GM23338 (cell line): Measurements from ENCODE around the gene DOCK4. TPM values are rescaled to one million over a fixed set of nuclear protein-coding genes. Genes with fewer than 3 reads are reported as not detected.

ENCODE experiments used
- ATAC-seq: fragments of 200-7000 bp; cut with Tn5 transposase; 3 replicates; pipeline ENCODE4 v1.9.1; 2020
- DNase-seq: peaks from one replicate; pipeline ENCODE4 v3.0.0-alpha.2; 2015; ENCODE audit warnings: low spot score
- H2AFZ ChIP-seq: fragments of 200-600 bp; sonication (generic); 2 replicates; pipeline ENCODE4 v1.8.0; 2016; ENCODE audit warnings: antibody characterized with exemption, mild to moderate bottlenecking, moderate library complexity
- H3F3A ChIP-seq: fragments of 200-600 bp; sonication (generic); replicated peaks from 2 replicates; pipeline ENCODE4 v1.8.0; 2017; ENCODE audit warnings: antibody characterized with exemption, mixed run types, low read depth
- H3K27ac ChIP-seq: fragments of 200-600 bp; sonication (generic); 2 replicates; pipeline ENCODE4 v1.6.1; 2016; ENCODE audit warnings: low read depth
- H3K27me3 ChIP-seq: fragments of 200-600 bp; sonication (generic); 2 replicates; pipeline ENCODE4 v1.8.0; 2016; ENCODE audit warnings: mild to moderate bottlenecking, mixed run types, moderate library complexity; ENCODE audit not compliant: insufficient read depth
- H3K36me3 ChIP-seq: fragments of 200-600 bp; sonication (generic); 2 replicates; pipeline ENCODE4 v1.8.0; 2016; ENCODE audit warnings: mild to moderate bottlenecking; ENCODE audit not compliant: insufficient read depth
- H3K4me1 ChIP-seq: fragments of 200-600 bp; sonication (generic); 2 replicates; pipeline ENCODE4 v1.8.0; 2016; ENCODE audit warnings: mild to moderate bottlenecking, moderate library complexity; ENCODE audit not compliant: insufficient read depth
- H3K4me2 ChIP-seq: fragments of 200-600 bp; sonication (generic); 2 replicates; pipeline ENCODE4 v1.7.1; 2017; ENCODE audit warnings: mixed run types
- H3K4me3 ChIP-seq: fragments of 200-600 bp; sonication (generic); 2 replicates; pipeline ENCODE4 v1.6.1; 2016; ENCODE audit warnings: mixed run types
- H3K79me2 ChIP-seq: fragments of 200-600 bp; sonication (generic); replicated peaks from 2 replicates; pipeline ENCODE4 v1.8.0; 2017; ENCODE audit warnings: mild to moderate bottlenecking; ENCODE audit not compliant: insufficient read depth
- H3K9me2 ChIP-seq: fragments of 200-600 bp; sonication (generic); 2 replicates; pipeline ENCODE4 v1.8.0; 2017; ENCODE audit not compliant: insufficient read depth
- H4K20me1 ChIP-seq: fragments of 200-600 bp; sonication (generic); replicated peaks from 2 replicates; pipeline ENCODE4 v1.8.0; 2017; ENCODE audit warnings: mild to moderate bottlenecking; ENCODE audit not compliant: insufficient read depth
- H3K27ac Mint-ChIP-seq: 2 replicates; pipeline ENCODE4 v1.8.0; 2020; ENCODE audit warnings: inconsistent platforms, mild to moderate bottlenecking, moderate library complexity, mixed read lengths
- H3K27me3 Mint-ChIP-seq: 3 replicates; pipeline ENCODE4 v1.8.0; 2022; ENCODE audit warnings: low read depth, mild to moderate bottlenecking, moderate library complexity, mixed read lengths, inconsistent platforms; ENCODE audit not compliant: insufficient read depth, poor library complexity
- H3K36me3 Mint-ChIP-seq: 3 replicates; pipeline ENCODE4 v1.8.0; 2021; ENCODE audit warnings: low read depth, mild to moderate bottlenecking, inconsistent platforms, moderate library complexity, mixed read lengths
- H3K4me1 Mint-ChIP-seq: 3 replicates; pipeline ENCODE4 v1.8.0; 2020; ENCODE audit warnings: mild to moderate bottlenecking, inconsistent platforms, mixed read lengths
- H3K4me3 Mint-ChIP-seq: 3 replicates; pipeline ENCODE4 v1.8.0; 2021; ENCODE audit warnings: moderate library complexity, mild to moderate bottlenecking, inconsistent platforms, mixed read lengths
- H3K9me3 Mint-ChIP-seq: 3 replicates; pipeline ENCODE4 v1.8.0; 2020; ENCODE audit warnings: moderate library complexity, mild to moderate bottlenecking, inconsistent platforms, mixed read lengths
- CREB1 ChIP-seq: fragments of 250-450 bp; sonication (Bioruptor Pico); IDR thresholded peaks from 2 replicates; pipeline ENCODE4 v1.5.0; 2020; ENCODE audit warnings: low read depth, mild to moderate bottlenecking, moderate library complexity
- EZH2 ChIP-seq: fragments of 200-600 bp; sonication (generic); IDR thresholded peaks from one replicate; pipeline ENCODE4 v1.8.0; 2017; ENCODE audit warnings: antibody characterized with exemption, mild to moderate bottlenecking, low read depth; ENCODE audit not compliant: unreplicated experiment
- STAT1 ChIP-seq: IDR thresholded peaks from one replicate; pipeline ENCODE4 v1.6.1; 2016; ENCODE audit warnings: antibody characterized with exemption; ENCODE audit not compliant: unreplicated experiment
- polyA plus RNA-seq: library from polyadenylated mRNA; unstranded; fragments of >200 nt; fragmentation: Nextera tagmentation; extraction: Ambion mirVana; gene quantifications from 2 replicates; pipeline ENCODE4 v1.2.1, GENCODE V29; 2016
- total RNA-seq: library from RNA; depleted of rRNA; stranded (reverse); fragments of >200 nt; shearing (Covaris generic); gene quantifications from 2 replicates; pipeline ENCODE4 v1.2.3, GENCODE V29; 2014
- TF ChIP-seq, protein P1 (sequence below), 2 experiments: fragments of 200-600 bp in 1 of 2; sonication (generic) in 1 of 2; conservative IDR thresholded peaks; 2 replicates each; pipeline versions ENCODE4 v1.5.1 to v1.6.1; 2016 to 2017; ENCODE audit warnings: antibody characterized with exemption in 2 of 2, low read depth in 2 of 2, mild to moderate bottlenecking in 2 of 2, moderate library complexity in 1 of 2
- TF ChIP-seq, protein P2 (sequence below): IDR thresholded peaks from 2 replicates; pipeline ENCODE4 v1.6.1; 2016; ENCODE audit warnings: antibody characterized with exemption
- TF ChIP-seq, protein P3 (sequence below): IDR thresholded peaks from one replicate; pipeline ENCODE4 v1.6.1; 2018; ENCODE audit warnings: antibody characterized with exemption; ENCODE audit not compliant: unreplicated experiment

The DOCK4 gene
- total and polyA plus RNA-seq, 2 experiments from 2014 or later: 6.3 to 33.8 TPM

- Histone ChIP-seq H3F3A (no peaks in the 10 kb centered on the region), H3K9me2 (no peaks in the 10 kb centered on the region), H3K4me3 (no peak overlapping the region), H3K27me3 (no peaks in the 10 kb centered on the region), H3K27ac (no peak overlapping the region; the same call in 1 of the 2 replicates), H3K4me1 (peaks cover 12% of the 10 kb centered on the region), H3K79me2 (no peaks in the 10 kb centered on the region), H3K4me2 (no peak overlapping the region), H3K36me3 (no peaks in the 10 kb centered on the region), H4K20me1 (no peaks in the 10 kb centered on the region), H2AFZ (no peak overlapping the region)
- ATAC-seq (peak; percentile 83), DNase-seq (peak; percentile 45)
- Mint-ChIP-seq H3K4me1 (peaks cover 43% of the 10 kb centered on the region), H3K4me3 (no peak overlapping the region), H3K9me3 (no peaks in the 10 kb centered on the region; the same call in 2 of the 3 replicates), H3K27me3 (no peaks in the 10 kb centered on the region), H3K36me3 (no peaks in the 10 kb centered on the region; the same call in 2 of the 3 replicates), H3K27ac (peak overlapping the region; percentile 47; the same call in 1 of the 2 replicates)
- TF ChIP-seq, protein P1, sequence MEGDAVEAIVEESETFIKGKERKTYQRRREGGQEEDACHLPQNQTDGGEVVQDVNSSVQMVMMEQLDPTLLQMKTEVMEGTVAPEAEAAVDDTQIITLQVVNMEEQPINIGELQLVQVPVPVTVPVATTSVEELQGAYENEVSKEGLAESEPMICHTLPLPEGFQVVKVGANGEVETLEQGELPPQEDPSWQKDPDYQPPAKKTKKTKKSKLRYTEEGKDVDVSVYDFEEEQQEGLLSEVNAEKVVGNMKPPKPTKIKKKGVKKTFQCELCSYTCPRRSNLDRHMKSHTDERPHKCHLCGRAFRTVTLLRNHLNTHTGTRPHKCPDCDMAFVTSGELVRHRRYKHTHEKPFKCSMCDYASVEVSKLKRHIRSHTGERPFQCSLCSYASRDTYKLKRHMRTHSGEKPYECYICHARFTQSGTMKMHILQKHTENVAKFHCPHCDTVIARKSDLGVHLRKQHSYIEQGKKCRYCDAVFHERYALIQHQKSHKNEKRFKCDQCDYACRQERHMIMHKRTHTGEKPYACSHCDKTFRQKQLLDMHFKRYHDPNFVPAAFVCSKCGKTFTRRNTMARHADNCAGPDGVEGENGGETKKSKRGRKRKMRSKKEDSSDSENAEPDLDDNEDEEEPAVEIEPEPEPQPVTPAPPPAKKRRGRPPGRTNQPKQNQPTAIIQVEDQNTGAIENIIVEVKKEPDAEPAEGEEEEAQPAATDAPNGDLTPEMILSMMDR (conservative IDR thresholded peaks at IDR 0.05; ENCODE audit: low read depth in 2 of 2): peak in 1 of 2 experiments; percentile 58; a peak in 2 of 4 replicates
- TF ChIP-seq CREB1: no peak
These were observed 252.6 kb downstream of the DOCK4 start for GRCh38 chr7:111953611-111954010.

DNA sequence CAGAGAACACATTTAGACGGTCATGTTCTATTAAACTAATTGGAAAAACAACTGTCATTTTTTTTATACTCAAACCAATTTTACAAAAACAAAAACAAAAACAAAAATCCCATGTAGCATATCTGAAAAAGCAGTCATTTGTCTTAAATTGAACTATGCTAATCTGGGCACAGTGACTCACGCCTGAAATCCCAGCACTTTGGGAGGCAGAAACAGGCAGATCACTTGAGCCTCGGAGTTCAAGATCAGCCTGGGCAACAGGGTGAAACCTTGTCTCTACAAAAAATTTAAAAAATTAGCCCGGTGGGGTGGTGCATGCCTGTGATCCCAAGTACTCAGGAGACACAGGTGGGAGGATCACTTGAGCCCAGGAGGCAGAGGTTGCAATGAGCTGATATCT, 253.4 kb downstream of the DOCK4 start:
- Mint-ChIP-seq H3K36me3 (no peaks in the 10 kb centered on the region; the same call in 2 of the 3 replicates), H3K27me3 (no peaks in the 10 kb centered on the region), H3K4me1 (peaks cover 36% of the 10 kb centered on the region), H3K4me3 (no peak overlapping the region), H3K27ac (peak overlapping the region; percentile 29), H3K9me3 (no peaks in the 10 kb centered on the region; the same call in 2 of the 3 replicates)
- H3K79me2 ChIP-seq: no peaks in the 10 kb centered on the region
- no peak overlapping the region for H2AFZ ChIP-seq
- H3K9me2 ChIP-seq: no peaks in the 10 kb centered on the region
- no peak for DNase-seq
- H3K27ac ChIP-seq: no peak overlapping the region
- no peaks in the 10 kb centered on the region for H3K36me3 ChIP-seq
- peaks cover 7% of the 10 kb centered on the region for H3K4me1 ChIP-seq
- no peak overlapping the region for H3K4me3 ChIP-seq
- no peaks in the 10 kb centered on the region for H4K20me1 ChIP-seq
- H3F3A ChIP-seq: no peaks in the 10 kb centered on the region
- no peaks in the 10 kb centered on the region for H3K27me3 ChIP-seq
- no peak; the same call in 2 of the 3 replicates for ATAC-seq
- TF ChIP-seq EZH2: no peak
- no peak overlapping the region for H3K4me2 ChIP-seq

- H3K27me3 ChIP-seq: no peaks in the 10 kb centered on the region
- no peaks in the 10 kb centered on the region for H3F3A ChIP-seq
- ATAC-seq (no peak), DNase-seq (no peak)
- no peaks in the 10 kb centered on the region for H4K20me1 ChIP-seq
- H3K4me1 Mint-ChIP-seq: peaks cover 30% of the 10 kb centered on the region
- H3K4me2 ChIP-seq: no peak overlapping the region
- no peaks in the 10 kb centered on the region for H3K79me2 ChIP-seq
- no peak overlapping the region for H2AFZ ChIP-seq
- no peaks in the 10 kb centered on the region for H3K36me3 ChIP-seq
- no peak overlapping the region for H3K27ac ChIP-seq
- H3K9me2 ChIP-seq: no peaks in the 10 kb centered on the region
- no peaks in the 10 kb centered on the region for H3K27me3 Mint-ChIP-seq
- no peaks in the 10 kb centered on the region; the same call in 1 of the 3 replicates for H3K9me3 Mint-ChIP-seq
- TF ChIP-seq STAT1 (no peak), CREB1 (no peak)
- TF ChIP-seq, protein P2, sequence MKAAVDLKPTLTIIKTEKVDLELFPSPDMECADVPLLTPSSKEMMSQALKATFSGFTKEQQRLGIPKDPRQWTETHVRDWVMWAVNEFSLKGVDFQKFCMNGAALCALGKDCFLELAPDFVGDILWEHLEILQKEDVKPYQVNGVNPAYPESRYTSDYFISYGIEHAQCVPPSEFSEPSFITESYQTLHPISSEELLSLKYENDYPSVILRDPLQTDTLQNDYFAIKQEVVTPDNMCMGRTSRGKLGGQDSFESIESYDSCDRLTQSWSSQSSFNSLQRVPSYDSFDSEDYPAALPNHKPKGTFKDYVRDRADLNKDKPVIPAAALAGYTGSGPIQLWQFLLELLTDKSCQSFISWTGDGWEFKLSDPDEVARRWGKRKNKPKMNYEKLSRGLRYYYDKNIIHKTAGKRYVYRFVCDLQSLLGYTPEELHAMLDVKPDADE: no peak
- TF ChIP-seq, protein P3, sequence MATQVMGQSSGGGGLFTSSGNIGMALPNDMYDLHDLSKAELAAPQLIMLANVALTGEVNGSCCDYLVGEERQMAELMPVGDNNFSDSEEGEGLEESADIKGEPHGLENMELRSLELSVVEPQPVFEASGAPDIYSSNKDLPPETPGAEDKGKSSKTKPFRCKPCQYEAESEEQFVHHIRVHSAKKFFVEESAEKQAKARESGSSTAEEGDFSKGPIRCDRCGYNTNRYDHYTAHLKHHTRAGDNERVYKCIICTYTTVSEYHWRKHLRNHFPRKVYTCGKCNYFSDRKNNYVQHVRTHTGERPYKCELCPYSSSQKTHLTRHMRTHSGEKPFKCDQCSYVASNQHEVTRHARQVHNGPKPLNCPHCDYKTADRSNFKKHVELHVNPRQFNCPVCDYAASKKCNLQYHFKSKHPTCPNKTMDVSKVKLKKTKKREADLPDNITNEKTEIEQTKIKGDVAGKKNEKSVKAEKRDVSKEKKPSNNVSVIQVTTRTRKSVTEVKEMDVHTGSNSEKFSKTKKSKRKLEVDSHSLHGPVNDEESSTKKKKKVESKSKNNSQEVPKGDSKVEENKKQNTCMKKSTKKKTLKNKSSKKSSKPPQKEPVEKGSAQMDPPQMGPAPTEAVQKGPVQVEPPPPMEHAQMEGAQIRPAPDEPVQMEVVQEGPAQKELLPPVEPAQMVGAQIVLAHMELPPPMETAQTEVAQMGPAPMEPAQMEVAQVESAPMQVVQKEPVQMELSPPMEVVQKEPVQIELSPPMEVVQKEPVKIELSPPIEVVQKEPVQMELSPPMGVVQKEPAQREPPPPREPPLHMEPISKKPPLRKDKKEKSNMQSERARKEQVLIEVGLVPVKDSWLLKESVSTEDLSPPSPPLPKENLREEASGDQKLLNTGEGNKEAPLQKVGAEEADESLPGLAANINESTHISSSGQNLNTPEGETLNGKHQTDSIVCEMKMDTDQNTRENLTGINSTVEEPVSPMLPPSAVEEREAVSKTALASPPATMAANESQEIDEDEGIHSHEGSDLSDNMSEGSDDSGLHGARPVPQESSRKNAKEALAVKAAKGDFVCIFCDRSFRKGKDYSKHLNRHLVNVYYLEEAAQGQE: no peak
- no peak overlapping the region for H3K4me3 Mint-ChIP-seq
- peaks cover 3% of the 10 kb centered on the region; the same call in 2 of the 3 replicates for H3K36me3 Mint-ChIP-seq
- H3K27ac Mint-ChIP-seq: no peak overlapping the region
- peaks cover 7% of the 10 kb centered on the region for H3K4me1 ChIP-seq
- no peak overlapping the region for H3K4me3 ChIP-seq
These were observed 255.1 kb downstream of the DOCK4 start for GRCh38 chr7:111951052-111951451.
